ENCODE measurements around the gene CDH2.

GRCh38 chr18:28003451-28003850 is 173.5 kb downstream of the CDH2 start:
- TF ChIP-seq CTCF (conservative IDR thresholded peaks at IDR 0.05 in 1 of 2, IDR thresholded peaks at IDR 0.05 in 1 of 2; ENCODE audit: extremely low read depth in 1 of 2, insufficient read depth in 1 of 2, low read depth in 1 of 2, low read length in 2 of 2) (no peak), EZH2 (IDR thresholded peaks at IDR 0.05; ENCODE audit: borderline replicate concordance, low read length) (no peak)
